ENCODE measurements around the gene ADPRH.

The ADPRH gene

GRCh38 chr3:119613872-119614271, 34.6 kb downstream of the ADPRH start:
- no peaks in the 10 kb centered on the region for H3K9me3 Mint-ChIP-seq
- H3K27me3 Mint-ChIP-seq = peaks cover 3% of the 10 kb centered on the region
- peaks cover 2% of the 10 kb centered on the region for H3K4me1 Mint-ChIP-seq (ENCODE audit: low read depth)
- H3K4me3 Mint-ChIP-seq = no peak overlapping the region
- intact Hi-C loops (cut with micrococcal nuclease) = no loop called here
- no peak overlapping the region for H3K27ac Mint-ChIP-seq
- H3K36me3 Mint-ChIP-seq (ENCODE audit: low read depth) = no peaks in the 10 kb centered on the region

- Mint-ChIP-seq H3K27me3 (no peaks in the 10 kb centered on the region), H3K27ac (no peak overlapping the region), H3K36me3 (ENCODE audit: low read depth) (no peaks in the 10 kb centered on the region), H3K9me3 (no peaks in the 10 kb centered on the region), H3K4me3 (no peak overlapping the region), H3K4me1 (ENCODE audit: low read depth) (peaks cover 19% of the 10 kb centered on the region)
- intact Hi-C loops (cut with micrococcal nuclease) = no loop called here
Measured at GRCh38 chr3:119616056-119616455, 36.8 kb downstream of the ADPRH start.

- H3K4me3 Mint-ChIP-seq = no peak overlapping the region
- intact Hi-C loops (cut with micrococcal nuclease) = no loop called here
- H3K27me3 Mint-ChIP-seq = no peaks in the 10 kb centered on the region
- no peak overlapping the region for H3K27ac Mint-ChIP-seq
- H3K4me1 Mint-ChIP-seq (ENCODE audit: low read depth) = peaks cover 31% of the 10 kb centered on the region
- no peaks in the 10 kb centered on the region for H3K9me3 Mint-ChIP-seq
- no peaks in the 10 kb centered on the region for H3K36me3 Mint-ChIP-seq (ENCODE audit: low read depth)
Measured at GRCh38 chr3:119619094-119619493, 39.8 kb downstream of the ADPRH start.

- no peaks in the 10 kb centered on the region for H3K36me3 Mint-ChIP-seq (ENCODE audit: low read depth)
- H3K9me3 Mint-ChIP-seq = no peaks in the 10 kb centered on the region
- H3K4me3 Mint-ChIP-seq = no peak overlapping the region
- H3K27ac Mint-ChIP-seq = no peak overlapping the region
- peaks cover 3% of the 10 kb centered on the region for H3K27me3 Mint-ChIP-seq
- intact Hi-C loops (cut with micrococcal nuclease) = no loop called here
- peaks cover 49% of the 10 kb centered on the region for H3K4me1 Mint-ChIP-seq (ENCODE audit: low read depth)
Measured at GRCh38 chr3:119620899-119621298, 41.6 kb downstream of the ADPRH start.

- Mint-ChIP-seq H3K9me3 (no peaks in the 10 kb centered on the region), H3K4me1 (ENCODE audit: low read depth) (peaks cover 77% of the 10 kb centered on the region), H3K4me3 (no peak overlapping the region), H3K36me3 (ENCODE audit: low read depth) (no peaks in the 10 kb centered on the region), H3K27me3 (peaks cover 3% of the 10 kb centered on the region), H3K27ac (no peak overlapping the region)
- intact Hi-C loops (cut with micrococcal nuclease) = no loop called here
Measured at GRCh38 chr3:119624002-119624720, 44.9 kb downstream of the ADPRH start.

GRCh38 chr3:119625451-119626153, 46.3 kb downstream of the ADPRH start:
- intact Hi-C loops (cut with micrococcal nuclease) = loop anchor here (5.0 kb wide), 1 partner anchor 37 kb away; the partner anchor contains the start of gene POPDC2
- Mint-ChIP-seq H3K36me3 (ENCODE audit: low read depth) (no peaks in the 10 kb centered on the region), H3K9me3 (no peaks in the 10 kb centered on the region), H3K27me3 (peaks cover 3% of the 10 kb centered on the region), H3K4me3 (no peak overlapping the region), H3K4me1 (ENCODE audit: low read depth) (peaks cover 82% of the 10 kb centered on the region), H3K27ac (peak overlapping the region; percentile 89)

- Mint-ChIP-seq H3K27ac (peak overlapping the region; percentile 89), H3K27me3 (peaks cover 3% of the 10 kb centered on the region), H3K4me1 (ENCODE audit: low read depth) (peaks cover 82% of the 10 kb centered on the region), H3K9me3 (no peaks in the 10 kb centered on the region), H3K4me3 (no peak overlapping the region), H3K36me3 (ENCODE audit: low read depth) (no peaks in the 10 kb centered on the region)
- intact Hi-C loops (cut with micrococcal nuclease) = loop anchor here (5.0 kb wide), 1 partner anchor 36 kb away; the partner anchor contains the start of gene POPDC2
Measured at GRCh38 chr3:119626196-119626595, 46.9 kb downstream of the ADPRH start.

- peak overlapping the region; percentile 89 for H3K27ac Mint-ChIP-seq
- H3K4me1 Mint-ChIP-seq (ENCODE audit: low read depth) = peaks cover 79% of the 10 kb centered on the region
- no peaks in the 10 kb centered on the region for H3K36me3 Mint-ChIP-seq (ENCODE audit: low read depth)
- H3K4me3 Mint-ChIP-seq = no peak overlapping the region
- no peaks in the 10 kb centered on the region for H3K9me3 Mint-ChIP-seq
- peaks cover 3% of the 10 kb centered on the region for H3K27me3 Mint-ChIP-seq
- intact Hi-C loops (cut with micrococcal nuclease) = loop anchor here (5.0 kb wide), 1 partner anchor 35 kb away; the partner anchor contains the start of gene POPDC2
Measured at GRCh38 chr3:119627461-119627860, 48.2 kb downstream of the ADPRH start.

- Mint-ChIP-seq H3K36me3 (ENCODE audit: low read depth) (no peaks in the 10 kb centered on the region), H3K4me3 (peak overlapping the region; percentile 30), H3K27me3 (peaks cover 3% of the 10 kb centered on the region), H3K4me1 (ENCODE audit: low read depth) (peaks cover 87% of the 10 kb centered on the region), H3K9me3 (no peaks in the 10 kb centered on the region), H3K27ac (peak overlapping the region; percentile 89)
- intact Hi-C loops (cut with micrococcal nuclease) = loop anchor here (2.0 to 5.0 kb wide), 2 partner anchors 34 to 40 kb away; partner anchors contain the start of gene POPDC2
Measured at GRCh38 chr3:119628390-119628789, 49.1 kb downstream of the ADPRH start.

GRCh38 chr3:119628816-119629445, 49.6 kb downstream of the ADPRH start:
- Mint-ChIP-seq H3K27me3 (peaks cover 3% of the 10 kb centered on the region), H3K36me3 (ENCODE audit: low read depth) (no peaks in the 10 kb centered on the region), H3K27ac (peak overlapping the region; percentile 89), H3K9me3 (no peaks in the 10 kb centered on the region), H3K4me3 (peak overlapping the region; percentile 6), H3K4me1 (ENCODE audit: low read depth) (peaks cover 92% of the 10 kb centered on the region)
- intact Hi-C loops (cut with micrococcal nuclease) = loop anchor here (1.0 to 5.0 kb wide), 3 partner anchors 9 to 40 kb away; partner anchors contain the start of gene POPDC2

- Mint-ChIP-seq H3K27ac (peak overlapping the region; percentile 56), H3K4me1 (ENCODE audit: low read depth) (peaks cover 87% of the 10 kb centered on the region), H3K4me3 (no peak overlapping the region), H3K9me3 (no peaks in the 10 kb centered on the region), H3K27me3 (peaks cover 2% of the 10 kb centered on the region), H3K36me3 (ENCODE audit: low read depth) (no peaks in the 10 kb centered on the region)
- intact Hi-C loops (cut with micrococcal nuclease) = no loop called here
Measured at GRCh38 chr3:119630128-119630879, 51.0 kb downstream of the ADPRH start.

GRCh38 chr3:119630880-119631329, 51.6 kb downstream of the ADPRH start:
- Mint-ChIP-seq H3K27me3 (no peaks in the 10 kb centered on the region), H3K36me3 (ENCODE audit: low read depth) (no peaks in the 10 kb centered on the region), H3K4me1 (ENCODE audit: low read depth) (peaks cover 86% of the 10 kb centered on the region), H3K27ac (peak overlapping the region; percentile 56), H3K9me3 (no peaks in the 10 kb centered on the region), H3K4me3 (no peak overlapping the region)
- intact Hi-C loops (cut with micrococcal nuclease) = no loop called here

- Mint-ChIP-seq H3K27ac (peak overlapping the region; percentile 69), H3K4me3 (no peak overlapping the region), H3K27me3 (no peaks in the 10 kb centered on the region), H3K4me1 (ENCODE audit: low read depth) (peaks cover 86% of the 10 kb centered on the region), H3K36me3 (ENCODE audit: low read depth) (no peaks in the 10 kb centered on the region), H3K9me3 (no peaks in the 10 kb centered on the region)
- intact Hi-C loops (cut with micrococcal nuclease) = no loop called here
Measured at GRCh38 chr3:119631516-119631915, 52.2 kb downstream of the ADPRH start.
